KOPT-K1 (cell line): Measurements from ENCODE around the gene CNPPD1.

Source experiments
- H3K27ac ChIP-seq: fragments of 200-600 bp; sonication (generic); 2 replicates; pipeline ENCODE4 v1.5.1; 2016; ENCODE audit warnings: antibody characterized with exemption, mild to moderate bottlenecking, low read depth, low read length; ENCODE audit not compliant: poor library complexity, severe bottlenecking
- H3K36me3 ChIP-seq: fragments of 200-600 bp; sonication (generic); 2 replicates; pipeline ENCODE4 v1.5.1; 2017; ENCODE audit warnings: antibody characterized with exemption, mild to moderate bottlenecking, low read length, moderate library complexity; ENCODE audit not compliant: insufficient read depth
- H3K9me3 ChIP-seq: fragments of 200-600 bp; sonication (generic); 2 replicates; pipeline ENCODE4 v1.5.1; 2017; ENCODE audit warnings: antibody characterized with exemption, low read length, mild to moderate bottlenecking; ENCODE audit not compliant: insufficient read depth, poor library complexity, severe bottlenecking

CNPPD1 gene

GRCh38 chr2:219128396-219128795, 48.3 kb downstream of the CNPPD1 start:
- no peaks in the 10 kb centered on the region for H3K9me3 ChIP-seq
- H3K27ac ChIP-seq: no peak overlapping the region
- no peaks in the 10 kb centered on the region for H3K36me3 ChIP-seq

DNA sequence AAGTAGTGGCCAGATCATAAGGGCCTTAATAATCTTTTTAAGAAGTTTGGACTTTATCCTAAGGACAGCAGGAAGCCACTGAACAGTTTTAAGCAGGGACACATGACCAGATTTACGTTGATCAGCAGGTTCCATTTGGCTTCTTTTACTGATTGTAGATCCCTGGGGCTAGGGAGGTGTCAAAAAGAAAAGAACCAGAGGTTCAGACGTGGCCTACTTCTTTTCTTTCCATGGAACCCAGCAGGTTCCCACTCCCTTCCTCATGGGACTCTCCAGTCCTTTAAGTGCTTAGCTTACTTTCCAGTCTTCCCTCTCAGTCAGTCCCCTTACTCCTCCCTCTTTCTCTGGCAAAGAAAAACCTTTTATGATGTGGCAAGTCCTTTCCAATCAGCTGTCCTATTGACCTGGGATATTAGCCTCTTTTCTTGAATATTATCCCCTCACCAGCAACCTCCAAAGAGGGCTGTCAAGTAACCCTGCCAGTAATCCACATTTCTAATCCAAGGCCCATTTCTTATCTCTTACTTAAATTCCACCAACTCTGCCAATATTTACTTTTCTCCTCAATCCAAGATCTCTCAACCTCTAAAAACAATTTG, 49.6 kb downstream of the CNPPD1 start:
- H3K27ac ChIP-seq: no peak overlapping the region
- H3K36me3 ChIP-seq: no peaks in the 10 kb centered on the region
- H3K9me3 ChIP-seq: no peaks in the 10 kb centered on the region

DNA sequence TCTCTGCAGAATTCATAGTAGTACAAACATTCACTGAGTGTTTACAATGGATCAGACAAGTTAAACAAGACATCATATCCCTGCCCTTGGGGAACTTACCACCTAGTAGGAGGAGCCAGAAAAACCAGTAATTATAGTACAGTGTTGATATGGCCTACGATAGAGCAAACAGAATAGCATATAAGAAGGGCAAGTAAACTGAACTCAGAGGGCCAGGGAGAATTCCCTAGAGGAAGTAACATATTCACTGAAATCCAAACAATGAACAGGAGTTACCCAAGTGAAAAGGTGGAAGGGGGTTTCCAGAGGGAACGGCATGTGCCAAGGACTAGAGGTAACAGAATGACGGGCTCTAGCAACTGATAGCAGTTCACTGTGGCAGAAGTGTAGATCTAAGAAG, 50.2 kb downstream of the CNPPD1 start:
- Histone ChIP-seq H3K36me3 (no peaks in the 10 kb centered on the region), H3K9me3 (no peaks in the 10 kb centered on the region), H3K27ac (no peak overlapping the region)

- Histone ChIP-seq H3K27ac (no peak overlapping the region), H3K9me3 (no peaks in the 10 kb centered on the region), H3K36me3 (no peaks in the 10 kb centered on the region)
Observed at GRCh38 chr2:219125886-219126270, 50.8 kb downstream of the CNPPD1 start.

GRCh38 chr2:219125225-219125885, 51.4 kb downstream of the CNPPD1 start:
- Histone ChIP-seq H3K9me3 (no peaks in the 10 kb centered on the region), H3K27ac (no peak overlapping the region), H3K36me3 (no peaks in the 10 kb centered on the region)

GRCh38 chr2:219124381-219125110, 52.2 kb downstream of the CNPPD1 start:
- no peak overlapping the region for H3K27ac ChIP-seq
- no peaks in the 10 kb centered on the region for H3K9me3 ChIP-seq
- no peaks in the 10 kb centered on the region for H3K36me3 ChIP-seq

DNA sequence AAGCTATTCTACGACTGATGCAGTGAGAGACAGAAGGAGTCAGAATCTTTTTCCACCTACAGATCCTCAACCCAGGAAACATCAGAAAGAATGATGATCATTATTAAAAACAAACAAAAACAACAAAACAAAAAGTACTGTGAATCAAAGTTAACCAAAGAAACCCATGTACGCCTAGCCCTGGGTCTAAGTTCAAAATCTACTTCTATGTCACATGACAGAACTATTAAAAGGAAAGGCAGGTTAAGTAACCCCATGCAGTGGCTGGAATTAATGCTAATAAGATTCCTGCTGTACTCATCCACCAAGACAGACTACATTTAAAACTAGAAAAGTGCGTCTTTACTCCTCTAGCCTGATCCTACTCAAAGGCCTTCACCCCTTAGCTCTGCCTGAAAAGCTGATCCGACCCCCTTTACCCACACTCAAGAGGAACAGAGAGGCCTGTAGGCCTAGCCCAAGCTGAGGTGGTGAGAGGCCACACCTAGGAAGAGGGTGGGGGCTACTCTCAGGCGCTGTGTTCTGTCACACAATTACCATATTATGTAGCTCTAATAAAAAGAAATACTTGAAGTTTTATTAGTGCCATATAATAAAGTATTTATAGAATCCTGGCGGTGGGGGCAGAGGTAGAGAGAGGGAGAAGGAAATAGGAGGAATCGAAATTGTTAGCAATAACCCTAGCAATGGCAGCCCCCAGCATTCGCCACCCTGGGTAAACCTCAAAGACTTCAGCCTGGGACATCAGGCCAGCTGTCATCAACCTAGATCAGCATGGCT, 53.2 kb downstream of the CNPPD1 start:
- Histone ChIP-seq H3K36me3 (no peaks in the 10 kb centered on the region), H3K27ac (no peak overlapping the region), H3K9me3 (no peaks in the 10 kb centered on the region)

DNA sequence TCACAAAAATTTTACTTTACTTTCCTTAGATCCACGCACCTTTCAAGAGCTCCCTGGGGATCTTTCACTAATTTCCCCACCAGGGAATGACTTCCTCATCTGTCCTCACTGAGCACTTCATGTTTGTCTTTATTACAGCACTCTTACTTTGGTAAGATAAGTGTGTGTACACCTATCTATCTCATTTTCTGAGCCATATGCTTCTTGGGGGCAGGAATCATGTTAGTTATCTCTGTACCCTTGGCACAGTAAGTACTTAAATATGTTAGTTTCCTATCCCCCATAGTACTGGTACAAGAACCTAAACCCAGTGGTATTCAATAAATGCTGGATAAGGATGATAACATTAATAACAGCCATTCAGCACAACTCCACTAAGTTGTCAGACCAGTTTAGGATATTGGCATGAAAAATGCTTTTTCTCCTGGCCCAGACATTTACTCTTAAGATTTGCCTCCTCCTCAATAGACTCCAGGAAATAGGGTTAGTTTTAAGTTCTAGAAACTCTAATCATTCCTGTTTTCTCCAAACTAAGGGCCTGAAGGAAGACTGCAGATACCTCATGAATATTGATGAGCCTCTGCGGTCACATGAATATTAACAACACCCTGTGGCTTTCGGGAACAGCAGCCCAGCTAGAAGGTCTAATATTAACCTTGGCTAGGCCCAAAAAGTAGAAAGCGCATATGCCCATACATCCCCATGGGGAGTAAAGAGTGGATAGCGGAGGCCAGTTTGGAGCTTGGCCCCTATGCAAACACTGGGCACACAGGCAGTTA, 54.3 kb downstream of the CNPPD1 start:
- Histone ChIP-seq H3K36me3 (no peaks in the 10 kb centered on the region), H3K27ac (no peak overlapping the region), H3K9me3 (no peaks in the 10 kb centered on the region)
